ENCODE measurements around the gene SLC6A19. TPM values are rescaled to one million over a fixed set of nuclear protein-coding genes. Genes with fewer than 3 reads are reported as not detected.

Gene SLC6A19
- polyA plus RNA-seq, 1 of the 3 experiments (the other 2 are of a cell fraction): not detected

DNA sequence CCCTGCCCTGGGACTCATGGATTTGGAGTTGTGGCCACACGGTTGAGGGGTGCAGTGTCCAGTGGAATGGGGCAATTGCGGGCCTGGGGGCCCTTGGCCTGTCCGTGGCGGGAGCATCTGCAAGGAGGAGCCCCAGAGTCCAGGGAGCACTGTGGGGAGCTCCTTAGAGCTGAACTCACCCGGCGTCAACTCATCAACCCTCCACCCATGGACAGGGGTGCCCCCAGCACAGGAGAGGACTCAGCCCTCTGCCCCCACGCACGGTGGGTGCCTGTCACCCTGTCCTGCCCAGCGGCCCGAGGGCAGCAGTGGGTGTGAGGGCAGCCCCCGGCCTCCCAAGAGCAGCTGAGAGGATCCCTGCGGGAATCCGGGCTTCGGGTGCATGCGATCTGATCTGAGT lies 23.2 kb downstream of the SLC6A19 start:
- peaks cover 6% of the 10 kb centered on the region for H3F3A ChIP-seq (replicated peaks; ENCODE audit: insufficient read depth)
- H3K9ac ChIP-seq: no peak overlapping the region
- H2AFZ ChIP-seq (ENCODE audit: low read depth): no peak overlapping the region
- H3K9me2 ChIP-seq: no peaks in the 10 kb centered on the region
- DNase-seq: no peak
- peaks cover 16% of the 10 kb centered on the region; the same call in 1 of the 2 replicates for H3K27me3 ChIP-seq (ENCODE audit: insufficient read depth)
- no peaks in the 10 kb centered on the region for H3K9me3 ChIP-seq
- H3K79me2 ChIP-seq (ENCODE audit: insufficient read depth): no peaks in the 10 kb centered on the region
- H3K4me2 ChIP-seq: no peak overlapping the region
- no peaks in the 10 kb centered on the region for H3K4me1 ChIP-seq (ENCODE audit: control insufficient read depth in 1 of 2, insufficient read depth in 2 of 2, low read depth in 1 of 2, low read length in 1 of 2)
- POLR2A ChIA-PET: no interaction called here
- TF ChIP-seq TEAD4 (IDR thresholded peaks at IDR 0.05; ENCODE audit: borderline replicate concordance, insufficient read depth): no peak
- TF ChIP-seq RFX5 (IDR thresholded peaks at IDR 0.05; ENCODE audit: low read length): no peak
- TF ChIP-seq POLR2AphosphoS5 (IDR thresholded peaks at IDR 0.05; ENCODE audit: low read depth, low read length): no peak
- TF ChIP-seq, protein P1, sequence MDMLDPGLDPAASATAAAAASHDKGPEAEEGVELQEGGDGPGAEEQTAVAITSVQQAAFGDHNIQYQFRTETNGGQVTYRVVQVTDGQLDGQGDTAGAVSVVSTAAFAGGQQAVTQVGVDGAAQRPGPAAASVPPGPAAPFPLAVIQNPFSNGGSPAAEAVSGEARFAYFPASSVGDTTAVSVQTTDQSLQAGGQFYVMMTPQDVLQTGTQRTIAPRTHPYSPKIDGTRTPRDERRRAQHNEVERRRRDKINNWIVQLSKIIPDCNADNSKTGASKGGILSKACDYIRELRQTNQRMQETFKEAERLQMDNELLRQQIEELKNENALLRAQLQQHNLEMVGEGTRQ (IDR thresholded peaks at IDR 0.05; ENCODE audit: borderline replicate concordance, low read depth, low read length): no peak
- no peak for TF ChIP-seq MEF2A (IDR thresholded peaks at IDR 0.05; ENCODE audit: borderline replicate concordance, low read depth)
- TF ChIP-seq, protein P2, sequence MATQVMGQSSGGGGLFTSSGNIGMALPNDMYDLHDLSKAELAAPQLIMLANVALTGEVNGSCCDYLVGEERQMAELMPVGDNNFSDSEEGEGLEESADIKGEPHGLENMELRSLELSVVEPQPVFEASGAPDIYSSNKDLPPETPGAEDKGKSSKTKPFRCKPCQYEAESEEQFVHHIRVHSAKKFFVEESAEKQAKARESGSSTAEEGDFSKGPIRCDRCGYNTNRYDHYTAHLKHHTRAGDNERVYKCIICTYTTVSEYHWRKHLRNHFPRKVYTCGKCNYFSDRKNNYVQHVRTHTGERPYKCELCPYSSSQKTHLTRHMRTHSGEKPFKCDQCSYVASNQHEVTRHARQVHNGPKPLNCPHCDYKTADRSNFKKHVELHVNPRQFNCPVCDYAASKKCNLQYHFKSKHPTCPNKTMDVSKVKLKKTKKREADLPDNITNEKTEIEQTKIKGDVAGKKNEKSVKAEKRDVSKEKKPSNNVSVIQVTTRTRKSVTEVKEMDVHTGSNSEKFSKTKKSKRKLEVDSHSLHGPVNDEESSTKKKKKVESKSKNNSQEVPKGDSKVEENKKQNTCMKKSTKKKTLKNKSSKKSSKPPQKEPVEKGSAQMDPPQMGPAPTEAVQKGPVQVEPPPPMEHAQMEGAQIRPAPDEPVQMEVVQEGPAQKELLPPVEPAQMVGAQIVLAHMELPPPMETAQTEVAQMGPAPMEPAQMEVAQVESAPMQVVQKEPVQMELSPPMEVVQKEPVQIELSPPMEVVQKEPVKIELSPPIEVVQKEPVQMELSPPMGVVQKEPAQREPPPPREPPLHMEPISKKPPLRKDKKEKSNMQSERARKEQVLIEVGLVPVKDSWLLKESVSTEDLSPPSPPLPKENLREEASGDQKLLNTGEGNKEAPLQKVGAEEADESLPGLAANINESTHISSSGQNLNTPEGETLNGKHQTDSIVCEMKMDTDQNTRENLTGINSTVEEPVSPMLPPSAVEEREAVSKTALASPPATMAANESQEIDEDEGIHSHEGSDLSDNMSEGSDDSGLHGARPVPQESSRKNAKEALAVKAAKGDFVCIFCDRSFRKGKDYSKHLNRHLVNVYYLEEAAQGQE (IDR thresholded peaks at IDR 0.05; ENCODE audit: low read depth, low read length): no peak
- no peak for TF ChIP-seq RXRA (IDR thresholded peaks at IDR 0.05; ENCODE audit: borderline replicate concordance, low read depth)
- TF ChIP-seq, protein P3, sequence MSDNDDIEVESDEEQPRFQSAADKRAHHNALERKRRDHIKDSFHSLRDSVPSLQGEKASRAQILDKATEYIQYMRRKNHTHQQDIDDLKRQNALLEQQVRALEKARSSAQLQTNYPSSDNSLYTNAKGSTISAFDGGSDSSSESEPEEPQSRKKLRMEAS (IDR thresholded peaks at IDR 0.05; ENCODE audit: low read depth): no peak
- TF ChIP-seq GATA2 (CRISPR knock-in tag; IDR thresholded peaks at IDR 0.05): no peak
- no peak for TF ChIP-seq SIN3A (IDR thresholded peaks at IDR 0.05; ENCODE audit: borderline replicate concordance, low read depth, low read length)
- TF ChIP-seq, protein P4, sequence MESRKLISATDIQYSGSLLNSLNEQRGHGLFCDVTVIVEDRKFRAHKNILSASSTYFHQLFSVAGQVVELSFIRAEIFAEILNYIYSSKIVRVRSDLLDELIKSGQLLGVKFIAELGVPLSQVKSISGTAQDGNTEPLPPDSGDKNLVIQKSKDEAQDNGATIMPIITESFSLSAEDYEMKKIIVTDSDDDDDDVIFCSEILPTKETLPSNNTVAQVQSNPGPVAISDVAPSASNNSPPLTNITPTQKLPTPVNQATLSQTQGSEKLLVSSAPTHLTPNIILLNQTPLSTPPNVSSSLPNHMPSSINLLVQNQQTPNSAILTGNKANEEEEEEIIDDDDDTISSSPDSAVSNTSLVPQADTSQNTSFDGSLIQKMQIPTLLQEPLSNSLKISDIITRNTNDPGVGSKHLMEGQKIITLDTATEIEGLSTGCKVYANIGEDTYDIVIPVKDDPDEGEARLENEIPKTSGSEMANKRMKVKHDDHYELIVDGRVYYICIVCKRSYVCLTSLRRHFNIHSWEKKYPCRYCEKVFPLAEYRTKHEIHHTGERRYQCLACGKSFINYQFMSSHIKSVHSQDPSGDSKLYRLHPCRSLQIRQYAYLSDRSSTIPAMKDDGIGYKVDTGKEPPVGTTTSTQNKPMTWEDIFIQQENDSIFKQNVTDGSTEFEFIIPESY (IDR thresholded peaks at IDR 0.05; ENCODE audit: borderline replicate concordance, low read depth): no peak
- no peak for TF ChIP-seq MXI1 (IDR thresholded peaks at IDR 0.05; ENCODE audit: low read depth, low read length)
- TF ChIP-seq RCOR1 (IDR thresholded peaks at IDR 0.05; ENCODE audit: low read length): no peak
- TF ChIP-seq, protein P5, sequence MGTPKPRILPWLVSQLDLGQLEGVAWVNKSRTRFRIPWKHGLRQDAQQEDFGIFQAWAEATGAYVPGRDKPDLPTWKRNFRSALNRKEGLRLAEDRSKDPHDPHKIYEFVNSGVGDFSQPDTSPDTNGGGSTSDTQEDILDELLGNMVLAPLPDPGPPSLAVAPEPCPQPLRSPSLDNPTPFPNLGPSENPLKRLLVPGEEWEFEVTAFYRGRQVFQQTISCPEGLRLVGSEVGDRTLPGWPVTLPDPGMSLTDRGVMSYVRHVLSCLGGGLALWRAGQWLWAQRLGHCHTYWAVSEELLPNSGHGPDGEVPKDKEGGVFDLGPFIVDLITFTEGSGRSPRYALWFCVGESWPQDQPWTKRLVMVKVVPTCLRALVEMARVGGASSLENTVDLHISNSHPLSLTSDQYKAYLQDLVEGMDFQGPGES (IDR thresholded peaks at IDR 0.05; ENCODE audit: low read depth, low read length): no peak
- CTCF ChIA-PET: interaction anchor here (1.1 kb wide), 1 partner anchor 16 kb away, joined by 5 read pairs; no protein-coding TSS in a partner anchor
- H3K36me3 ChIP-seq (replicated peaks in 1 of 2; ENCODE audit: control insufficient read depth in 1 of 2, insufficient read depth in 2 of 2, low read length in 1 of 2): no peaks in the 10 kb centered on the region
- 9% methylated on average over 6 of the region's 15 CpGs for WGBS (ENCODE audit: low lambda C conversion rate)
- H3K4me3 ChIP-seq (ENCODE audit: low read depth in 2 of 2, low read length in 1 of 2): no peak overlapping the region
- no peak overlapping the region for H3K27ac ChIP-seq (ENCODE audit: low read depth in 2 of 2, low read length in 1 of 2)
- H4K20me1 ChIP-seq (ENCODE audit: insufficient read depth): no peaks in the 10 kb centered on the region

Data from SK-N-SH (cell line).